AG04449 (cell line): ENCODE data around the gene PLA2G2C.

ENCODE experiments used
- CTCF ChIA-PET: fragments of 350-600 bp; formaldehyde crosslinking; extraction: SDS; loops from one replicate; lab custom pipeline; 2021; ENCODE audit warnings: antibody characterized with exemption; lab: Yijun Ruan, JAX
- POLR2A ChIA-PET: fragments of 400-600, 350-600 bp; formaldehyde crosslinking; extraction: SDS; loops from one replicate; lab custom pipeline; 2020; ENCODE audit warnings: antibody characterized with exemption, inconsistent platforms; lab: Yijun Ruan, JAX
- DNase-seq: peaks from one replicate; pipeline ENCODE4 v3.0.0-alpha.2; 2010; ENCODE audit warnings: low read depth, low spot score
- H3K4me3 ChIP-seq: 2 replicates; pipeline ENCODE4 v1.5.1; 2011; ENCODE audit warnings: low read depth, mild to moderate bottlenecking, control low read depth, low read length
- CTCF ChIP-seq: IDR thresholded peaks from one replicate; pipeline ENCODE4 v1.5.1; 2011; ENCODE audit warnings: mild to moderate bottlenecking, moderate library complexity, low read length, control low read depth, inconsistent platforms; ENCODE audit not compliant: insufficient read depth; ENCODE audit errors: missing control alignments

Gene PLA2G2C

GRCh38 chr1:20169932-20170331, 16.4 kb downstream of the PLA2G2C start:
- ChIA-PET POLR2A (no interaction called here), CTCF (interaction anchor here (0.9 to 2.5 kb wide), 2 partner anchors 11 to 18 kb away, joined by 3 to 16 read pairs; no protein-coding TSS in a partner anchor)
- no peak overlapping the region for H3K4me3 ChIP-seq
- TF ChIP-seq CTCF, result no peak
- DNase-seq, result no peak

GRCh38 chr1:20168564-20169491, 17.5 kb downstream of the PLA2G2C start:
- no peak for DNase-seq
- no peak for TF ChIP-seq CTCF
- ChIA-PET CTCF (interaction anchor here (0.8 to 2.5 kb wide), 3 partner anchors 16 to 326 kb away, joined by 3 to 16 read pairs (median 6); no protein-coding TSS in a partner anchor), POLR2A (no interaction called here)
- H3K4me3 ChIP-seq, result no peak overlapping the region

- no peak overlapping the region for H3K4me3 ChIP-seq
- DNase-seq, result no peak
- ChIA-PET POLR2A (no interaction called here), CTCF (interaction anchor here (0.7 to 2.9 kb wide), 5 partner anchors 8 to 328 kb away, joined by 3 to 11 read pairs (median 3); no protein-coding TSS in a partner anchor)
- TF ChIP-seq CTCF, result no peak
Measured at GRCh38 chr1:20167126-20167525, 19.2 kb downstream of the PLA2G2C start.

GRCh38 chr1:20166051-20166450, 20.3 kb downstream of the PLA2G2C start:
- CTCF ChIA-PET, result interaction anchor here (0.8 to 2.9 kb wide), 7 partner anchors 11 to 329 kb away, joined by 3 to 11 read pairs (median 4); no protein-coding TSS in a partner anchor

GRCh38 chr1:20165522-20165951, 20.8 kb downstream of the PLA2G2C start:
- no peak overlapping the region for H3K4me3 ChIP-seq
- TF ChIP-seq CTCF, result peak; percentile 10
- ChIA-PET CTCF (interaction anchor here (0.9 to 2.9 kb wide), 7 partner anchors 12 to 329 kb away, joined by 3 to 11 read pairs (median 4); no protein-coding TSS in a partner anchor), POLR2A (no interaction called here)
- DNase-seq, result no peak

More at GRCh38 chr1:20166051-20166450, 20.3 kb downstream of the PLA2G2C start:
- POLR2A ChIA-PET, result no interaction called here
- H3K4me3 ChIP-seq, result no peak overlapping the region
- TF ChIP-seq CTCF, result no peak
- no peak for DNase-seq

- ChIA-PET POLR2A (no interaction called here), CTCF (interaction anchor here (0.9 to 4.8 kb wide), 5 partner anchors 12 to 330 kb away, joined by 3 to 32 read pairs (median 8); no protein-coding TSS in a partner anchor)
- no peak for DNase-seq
- H3K4me3 ChIP-seq, result no peak overlapping the region
- no peak for TF ChIP-seq CTCF
Measured at GRCh38 chr1:20164694-20165202, 21.6 kb downstream of the PLA2G2C start.
